Neural cell (in vitro differentiated cells): ENCODE measurements around the gene KCNQ2. TPM values are rescaled to one million over a fixed set of nuclear protein-coding genes. Genes with fewer than 3 reads are reported as not detected.

Source experiments
- H2AFZ ChIP-seq: fragments of 200-600, 300-800 bp; sonication (generic), shearing (Covaris generic); 2 replicates; pipeline ENCODE4 v1.6.0; 2014; ENCODE audit warnings: low read depth, mild to moderate bottlenecking, antibody characterized with exemption, low read length, moderate library complexity
- H3F3A ChIP-seq: fragments of 200-600 bp; shearing (Covaris generic); 2 replicates; pipeline ENCODE4 v1.6.1; 2016; ENCODE audit warnings: mild to moderate bottlenecking, moderate library complexity, mixed read lengths, antibody characterized with exemption, low read length; ENCODE audit not compliant: insufficient read depth, poor library complexity, severe bottlenecking
- H3K27ac ChIP-seq: fragments of 200-600, 300-800 bp; sonication (generic), shearing (Covaris generic); 2 replicates; pipeline ENCODE4 v1.5.1; 2014; ENCODE audit warnings: mild to moderate bottlenecking, low read length, moderate library complexity
- H3K27me3 ChIP-seq: fragments of 300-800, 200-600 bp; sonication (generic), shearing (Covaris generic); 2 replicates; pipeline ENCODE4 v1.6.0; 2014; ENCODE audit warnings: mild to moderate bottlenecking, low read depth, low read length, moderate library complexity; ENCODE audit not compliant: insufficient read depth
- H3K36me3 ChIP-seq: fragments of 300-800, 200-600 bp; sonication (generic), shearing (Covaris generic); 2 replicates; pipeline ENCODE4 v1.5.1; 2014; ENCODE audit warnings: mild to moderate bottlenecking, antibody characterized with exemption, low read length, moderate library complexity; ENCODE audit not compliant: insufficient read depth
- H3K4me2 ChIP-seq: fragments of 300-800, 200-600 bp; sonication (generic), shearing (Covaris generic); 2 replicates; pipeline ENCODE4 v1.6.0; 2014; ENCODE audit warnings: mild to moderate bottlenecking, low read length
- H3K4me3 ChIP-seq: fragments of 300-800, 200-600 bp; sonication (generic), shearing (Covaris generic); 2 replicates; pipeline ENCODE4 v1.5.1; 2014; ENCODE audit warnings: mild to moderate bottlenecking, low read length, moderate library complexity
- H3K79me2 ChIP-seq: fragments of 200-600 bp; shearing (Covaris generic); replicated peaks from 2 replicates; pipeline ENCODE4 v1.6.0; 2014; ENCODE audit warnings: mild to moderate bottlenecking, low read length, moderate library complexity; ENCODE audit not compliant: insufficient read depth
- H3K9ac ChIP-seq: fragments of 300-800, 200-600 bp; sonication (generic), shearing (Covaris generic); 2 replicates; pipeline ENCODE4 v1.6.1; 2016; ENCODE audit warnings: mild to moderate bottlenecking, low read length, mixed read lengths
- H3K9me2 ChIP-seq: fragments of 200-600 bp; shearing (Covaris generic); 2 replicates; pipeline ENCODE4 v1.6.1; 2016; ENCODE audit warnings: mild to moderate bottlenecking, low read length, mixed read lengths; ENCODE audit not compliant: insufficient read depth
- H3K9me3 ChIP-seq: fragments of 200-600, 300-800 bp; sonication (generic), shearing (Covaris generic); 2 replicates; pipeline ENCODE4 v1.6.1; 2016; ENCODE audit warnings: mild to moderate bottlenecking, mixed run types, low read length, moderate library complexity, mixed read lengths
- H4K20me1 ChIP-seq: fragments of 200-600 bp; shearing (Covaris generic); 2 replicates; pipeline ENCODE4 v1.6.1; 2016; ENCODE audit warnings: mild to moderate bottlenecking, mixed run types; ENCODE audit not compliant: insufficient read depth
- CTCF ChIP-seq: fragments of 450-650 bp; IDR thresholded peaks from 2 replicates; pipeline ENCODE4 v1.5.1; 2014; ENCODE audit warnings: antibody characterized with exemption, mild to moderate bottlenecking, moderate library complexity; ENCODE audit not compliant: poor library complexity, severe bottlenecking
- EP300 ChIP-seq: fragments of 450-650 bp; conservative IDR thresholded peaks from 2 replicates; pipeline ENCODE4 v1.6.1; 2014; ENCODE audit warnings: antibody characterized with exemption, mild to moderate bottlenecking, moderate library complexity; ENCODE audit not compliant: poor library complexity, severe bottlenecking
- EZH2 ChIP-seq: fragments of 200-600, 300-800 bp; shearing (Covaris generic), sonication (generic); IDR thresholded peaks from 2 replicates; pipeline ENCODE4 v1.6.1; 2014; ENCODE audit warnings: antibody characterized with exemption, low read length, borderline replicate concordance, mild to moderate bottlenecking; ENCODE audit not compliant: insufficient read depth, poor library complexity, severe bottlenecking
- MXI1 ChIP-seq: fragments of 450-650 bp; conservative IDR thresholded peaks from 2 replicates; pipeline ENCODE4 v1.6.1; 2014; ENCODE audit warnings: antibody characterized with exemption, mild to moderate bottlenecking; ENCODE audit not compliant: poor library complexity, severe bottlenecking
- POLR2AphosphoS5 ChIP-seq: IDR thresholded peaks from 2 replicates; pipeline ENCODE4 v1.6.1; 2012
- RAD21 ChIP-seq: fragments of 450-650 bp; conservative IDR thresholded peaks from 2 replicates; pipeline ENCODE4 v1.6.1; 2014; ENCODE audit warnings: antibody characterized with exemption, mild to moderate bottlenecking, moderate library complexity
- REST ChIP-seq: IDR thresholded peaks from 2 replicates; pipeline ENCODE4 v1.6.1; 2012; ENCODE audit warnings: borderline replicate concordance
- SMC3 ChIP-seq: fragments of 450-650 bp; conservative IDR thresholded peaks from 2 replicates; pipeline ENCODE4 v1.6.1; 2014; ENCODE audit warnings: antibody characterized with exemption, mild to moderate bottlenecking, moderate library complexity; ENCODE audit not compliant: poor library complexity
- TAF1 ChIP-seq: IDR thresholded peaks from 2 replicates; pipeline ENCODE4 v1.6.1; 2012; ENCODE audit warnings: low read depth
- polyA plus RNA-seq: library from polyadenylated mRNA; depleted of rRNA; stranded (reverse); fragments of >200 nt; gene quantifications from 2 replicates; pipeline ENCODE4 v1.2.3, GENCODE V29; 2014

Gene KCNQ2
- polyA plus RNA-seq, 1 donor from 2014 or later, result 84.7 TPM

GRCh38 chr20:63433351-63433750, 39.1 kb downstream of the KCNQ2 start:
- no peaks in the 10 kb centered on the region for H3K9me2 ChIP-seq
- H3K36me3 ChIP-seq, result no peaks in the 10 kb centered on the region
- TF ChIP-seq EP300, result no peak
- no peak for TF ChIP-seq TAF1
- no peak for TF ChIP-seq CTCF

GRCh38 chr20:63432577-63433325, 39.7 kb downstream of the KCNQ2 start:
- Histone ChIP-seq H3K9me2 (no peaks in the 10 kb centered on the region), H3K9me3 (no peaks in the 10 kb centered on the region), H3K9ac (no peak overlapping the region), H4K20me1 (no peaks in the 10 kb centered on the region), H2AFZ (no peak overlapping the region), H3K79me2 (no peaks in the 10 kb centered on the region), H3K27ac (no peak overlapping the region), H3K27me3 (no peaks in the 10 kb centered on the region), H3K36me3 (no peaks in the 10 kb centered on the region), H3K4me3 (no peak overlapping the region), H3K4me2 (no peak overlapping the region), H3F3A (no peaks in the 10 kb centered on the region)
- no peak for TF ChIP-seq EZH2
- TF ChIP-seq POLR2AphosphoS5, result no peak
- no peak for TF ChIP-seq MXI1
- TF ChIP-seq RAD21, result no peak
- no peak for TF ChIP-seq EP300
- no peak for TF ChIP-seq REST
- TF ChIP-seq CTCF, result no peak
- TF ChIP-seq TAF1, result no peak
- TF ChIP-seq SMC3, result no peak

More at GRCh38 chr20:63433351-63433750, 39.1 kb downstream of the KCNQ2 start:
- Histone ChIP-seq H3K4me2 (no peak overlapping the region), H3K9me3 (no peaks in the 10 kb centered on the region), H3K27ac (no peak overlapping the region), H3K9ac (no peak overlapping the region), H2AFZ (no peak overlapping the region), H3K4me3 (no peak overlapping the region), H3K79me2 (no peaks in the 10 kb centered on the region), H3K27me3 (no peaks in the 10 kb centered on the region), H3F3A (no peaks in the 10 kb centered on the region), H4K20me1 (no peaks in the 10 kb centered on the region)
